Mesothelial cell of epicardium (in vitro differentiated cells): ENCODE data around the gene USP12. TPM values are rescaled to one million over a fixed set of nuclear protein-coding genes. Genes with fewer than 3 reads are reported as not detected.
A peak's percentile ranks its signal among the peaks of the same experiment; 100 is the strongest.

Experiments used
- DNase-seq, 2 experiments: peaks; one replicate each; pipeline ENCODE4 v3.0.0; 2021; ENCODE audit warnings: low spot score in 2 of 2; ENCODE audit not compliant: unreplicated experiment in 2 of 2
- H3K27ac Mint-ChIP-seq: 2 replicates; pipeline ENCODE4 v1.8.0; 2021; ENCODE audit warnings: mixed read lengths
- H3K27me3 Mint-ChIP-seq: 2 replicates; pipeline ENCODE4 v1.8.0; 2021; ENCODE audit warnings: low read depth, mixed read lengths
- H3K36me3 Mint-ChIP-seq: 2 replicates; pipeline ENCODE4 v1.8.0; 2021; ENCODE audit warnings: mixed read lengths
- H3K4me1 Mint-ChIP-seq: 2 replicates; pipeline ENCODE4 v1.8.0; 2021; ENCODE audit warnings: mixed read lengths
- H3K4me3 Mint-ChIP-seq: 2 replicates; pipeline ENCODE4 v1.8.0; 2021; ENCODE audit warnings: mild to moderate bottlenecking, moderate library complexity, mixed read lengths
- H3K9me3 Mint-ChIP-seq: 2 replicates; pipeline ENCODE4 v1.8.0; 2021; ENCODE audit warnings: mixed read lengths
- total RNA-seq: library from RNA; stranded (reverse); gene quantifications from 3 replicates; pipeline ENCODE4 v1.2.1, GENCODE V29; 2021
- TF ChIP-seq, protein P1 (sequence below): fragments of 200-600 bp; sonication (generic); IDR thresholded peaks from one replicate; pipeline ENCODE4 v1.5.0; 2021; ENCODE audit warnings: antibody characterized with exemption; ENCODE audit not compliant: unreplicated experiment

USP12 gene
- total RNA-seq, 1 donor from 2014 or later: 22.3 TPM

DNA sequence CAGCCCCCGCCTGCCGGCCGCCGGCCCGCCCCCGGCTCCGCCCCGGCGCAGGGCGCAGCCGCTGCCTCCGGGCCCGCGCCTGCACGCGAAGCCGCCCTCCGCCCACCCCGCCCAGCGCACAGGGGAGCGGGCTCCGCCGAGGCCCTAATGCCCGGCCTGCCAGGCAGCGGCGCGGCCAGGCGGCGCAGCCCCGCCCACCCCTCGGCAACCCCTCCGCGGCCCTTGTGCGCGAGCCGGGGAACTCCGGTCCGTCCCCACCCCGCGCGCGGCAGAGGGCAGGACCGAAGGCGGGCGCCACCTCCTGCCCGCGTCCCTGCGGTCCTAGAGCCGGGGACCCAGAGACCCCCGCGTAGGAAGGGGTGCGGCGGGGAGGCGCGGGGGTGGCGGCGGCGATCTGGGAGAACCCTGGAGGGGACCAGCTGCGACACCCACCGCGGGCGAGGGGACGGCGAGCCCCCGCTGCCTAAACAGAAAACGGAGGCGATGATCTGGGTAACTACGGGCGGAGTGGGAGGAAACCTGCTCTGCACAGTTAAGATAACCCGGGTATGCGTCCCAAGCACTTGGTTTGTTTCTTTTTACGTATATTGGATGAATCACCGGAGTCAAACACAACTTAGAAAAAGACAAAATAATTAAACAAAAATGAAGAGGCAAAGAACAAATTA, 350 bp upstream of the USP12 start:
- peak overlapping the region; percentile 78 for H3K4me3 Mint-ChIP-seq
- TF ChIP-seq, protein P1, sequence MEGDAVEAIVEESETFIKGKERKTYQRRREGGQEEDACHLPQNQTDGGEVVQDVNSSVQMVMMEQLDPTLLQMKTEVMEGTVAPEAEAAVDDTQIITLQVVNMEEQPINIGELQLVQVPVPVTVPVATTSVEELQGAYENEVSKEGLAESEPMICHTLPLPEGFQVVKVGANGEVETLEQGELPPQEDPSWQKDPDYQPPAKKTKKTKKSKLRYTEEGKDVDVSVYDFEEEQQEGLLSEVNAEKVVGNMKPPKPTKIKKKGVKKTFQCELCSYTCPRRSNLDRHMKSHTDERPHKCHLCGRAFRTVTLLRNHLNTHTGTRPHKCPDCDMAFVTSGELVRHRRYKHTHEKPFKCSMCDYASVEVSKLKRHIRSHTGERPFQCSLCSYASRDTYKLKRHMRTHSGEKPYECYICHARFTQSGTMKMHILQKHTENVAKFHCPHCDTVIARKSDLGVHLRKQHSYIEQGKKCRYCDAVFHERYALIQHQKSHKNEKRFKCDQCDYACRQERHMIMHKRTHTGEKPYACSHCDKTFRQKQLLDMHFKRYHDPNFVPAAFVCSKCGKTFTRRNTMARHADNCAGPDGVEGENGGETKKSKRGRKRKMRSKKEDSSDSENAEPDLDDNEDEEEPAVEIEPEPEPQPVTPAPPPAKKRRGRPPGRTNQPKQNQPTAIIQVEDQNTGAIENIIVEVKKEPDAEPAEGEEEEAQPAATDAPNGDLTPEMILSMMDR: no peak
- peak overlapping the region; percentile 95 for H3K27ac Mint-ChIP-seq
- H3K36me3 Mint-ChIP-seq: no peaks in the 10 kb centered on the region
- no peaks in the 10 kb centered on the region for H3K27me3 Mint-ChIP-seq
- peaks cover 36% of the 10 kb centered on the region for H3K4me1 Mint-ChIP-seq
- peak; percentile 81 to 86 for DNase-seq
- no peaks in the 10 kb centered on the region for H3K9me3 Mint-ChIP-seq

DNA sequence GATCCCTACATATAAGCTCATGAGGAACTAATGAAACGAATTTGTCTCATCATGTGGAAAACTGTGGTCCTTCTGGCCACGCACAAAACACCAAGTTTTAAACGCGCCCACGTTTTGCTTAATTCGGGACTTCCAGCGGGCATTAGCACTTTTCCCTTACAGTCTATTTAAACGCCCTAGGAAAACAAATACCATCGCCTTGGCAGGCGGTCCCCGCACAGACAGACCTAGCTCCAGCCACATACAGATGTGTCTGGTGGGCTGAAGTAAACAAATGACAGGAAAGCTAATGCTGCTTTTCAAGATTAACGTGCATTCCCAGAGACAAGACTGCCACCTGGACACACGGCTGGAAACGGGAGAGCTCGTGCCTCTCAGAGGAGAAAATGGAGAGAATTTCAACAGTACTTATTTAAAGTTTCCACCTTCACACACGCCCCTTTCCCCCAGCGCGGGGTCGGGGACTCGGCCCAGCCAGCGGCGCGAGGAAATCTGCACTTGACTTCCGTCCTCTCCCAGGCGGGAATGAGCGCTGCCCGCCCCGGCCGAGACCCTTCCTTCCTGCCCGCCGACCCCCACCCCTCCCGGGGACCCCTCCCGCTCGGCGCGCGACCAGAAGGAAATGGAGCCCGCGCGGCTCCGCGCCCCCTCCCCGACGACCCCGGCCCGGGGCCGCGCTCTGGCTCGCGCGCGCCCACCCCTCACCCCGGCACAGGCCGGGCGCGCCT, 931 bp downstream of the USP12 start:
- no peaks in the 10 kb centered on the region for H3K27me3 Mint-ChIP-seq
- DNase-seq: peak; percentile 34 to 71
- H3K4me3 Mint-ChIP-seq: peak overlapping the region; percentile 99
- H3K27ac Mint-ChIP-seq: peak overlapping the region; percentile 99
- H3K4me1 Mint-ChIP-seq: peaks cover 36% of the 10 kb centered on the region
- TF ChIP-seq, protein P1: no peak
- H3K36me3 Mint-ChIP-seq: no peaks in the 10 kb centered on the region
- H3K9me3 Mint-ChIP-seq: no peaks in the 10 kb centered on the region

DNA sequence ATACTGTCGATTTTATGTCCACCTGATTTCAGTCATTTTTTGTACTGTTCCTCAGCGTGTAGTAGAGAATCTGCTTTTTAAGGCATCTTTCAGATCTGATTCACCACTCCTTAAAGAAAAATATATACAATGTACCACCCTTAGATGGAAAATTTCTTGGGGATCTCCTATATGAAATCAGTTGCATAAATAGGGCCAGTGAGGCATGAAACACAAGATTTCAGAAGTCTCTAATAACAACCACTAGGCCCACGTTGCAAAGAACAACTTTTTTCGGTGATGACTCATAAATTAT, 1.4 kb downstream of the USP12 start:
- H3K27me3 Mint-ChIP-seq: no peaks in the 10 kb centered on the region
- TF ChIP-seq, protein P1: no peak
- no peaks in the 10 kb centered on the region for H3K9me3 Mint-ChIP-seq
- no peaks in the 10 kb centered on the region for H3K36me3 Mint-ChIP-seq
- no peak for DNase-seq
- H3K4me1 Mint-ChIP-seq: peaks cover 36% of the 10 kb centered on the region
- peak overlapping the region; percentile 99 for H3K27ac Mint-ChIP-seq
- H3K4me3 Mint-ChIP-seq: peak overlapping the region; percentile 99

DNA sequence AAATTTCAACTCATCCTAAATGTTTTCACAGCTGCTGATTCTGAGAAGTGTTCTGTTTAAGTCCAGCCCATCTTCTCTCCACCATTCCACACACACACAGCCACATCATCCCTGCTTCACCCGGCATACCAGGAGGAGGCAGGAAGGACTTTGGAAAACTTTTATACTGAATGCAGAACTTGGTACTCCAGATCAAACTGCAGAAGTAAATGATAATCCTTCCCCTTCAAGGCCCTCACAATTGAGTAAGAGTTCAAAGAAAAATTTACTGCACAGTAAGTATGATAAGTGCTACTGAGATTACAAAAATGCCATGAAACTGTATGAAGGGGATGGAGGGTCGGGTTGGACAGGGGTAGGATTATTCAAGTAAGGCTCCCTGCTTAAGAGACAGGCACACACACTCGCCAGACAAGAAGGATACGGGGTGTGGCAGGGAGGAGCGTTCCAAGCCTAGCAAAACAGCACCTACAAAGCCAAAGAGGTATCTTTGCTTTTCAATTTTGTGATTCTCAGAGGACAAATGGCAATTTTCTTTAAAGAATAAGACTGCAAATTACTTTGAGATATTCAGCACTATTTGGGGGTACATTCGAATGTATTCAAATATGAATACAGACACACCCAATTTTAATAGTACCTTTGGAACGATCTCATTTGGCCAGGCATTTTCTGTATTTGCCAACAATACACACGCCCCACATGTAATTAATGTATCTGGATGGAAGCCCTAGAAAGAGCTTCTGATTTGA, 2.5 kb downstream of the USP12 start:
- H3K27me3 Mint-ChIP-seq: no peaks in the 10 kb centered on the region
- H3K36me3 Mint-ChIP-seq: no peaks in the 10 kb centered on the region
- TF ChIP-seq, protein P1: no peak
- H3K4me3 Mint-ChIP-seq: no peak overlapping the region
- H3K27ac Mint-ChIP-seq: peak overlapping the region; percentile 11
- H3K4me1 Mint-ChIP-seq: peaks cover 36% of the 10 kb centered on the region
- DNase-seq: no peak
- H3K9me3 Mint-ChIP-seq: no peaks in the 10 kb centered on the region

DNA sequence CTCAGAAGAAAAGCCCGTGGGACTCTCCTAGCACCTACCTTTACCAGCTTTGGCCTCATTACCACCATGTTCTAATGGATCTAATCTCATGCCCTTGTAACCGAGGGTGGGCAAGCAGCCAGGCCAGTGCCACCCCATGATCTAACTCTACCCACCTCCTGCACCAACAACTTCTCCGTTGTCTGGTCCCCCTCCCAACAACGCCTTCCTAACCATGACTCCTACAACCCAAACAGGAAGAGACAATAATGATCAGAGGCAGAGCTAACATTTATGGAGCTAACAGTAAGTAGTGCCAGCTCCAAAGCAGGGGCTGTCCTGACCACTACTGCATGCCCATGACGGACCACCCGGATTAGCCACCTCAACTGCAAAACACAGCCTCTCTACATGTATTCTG, 3.5 kb downstream of the USP12 start:
- no peaks in the 10 kb centered on the region for H3K36me3 Mint-ChIP-seq
- no peak overlapping the region for H3K4me3 Mint-ChIP-seq
- H3K4me1 Mint-ChIP-seq: peaks cover 37% of the 10 kb centered on the region
- no peak overlapping the region for H3K27ac Mint-ChIP-seq
- TF ChIP-seq, protein P1: no peak
- no peaks in the 10 kb centered on the region for H3K9me3 Mint-ChIP-seq
- DNase-seq: no peak
- H3K27me3 Mint-ChIP-seq: no peaks in the 10 kb centered on the region
